ENCODE data around the gene AP2A2.
"Not testable (repeated sequence)": the region's sequence is repeated elsewhere in the genome, so short reads cannot be mapped to it uniquely, and the experiment has no call there.

The AP2A2 gene

DNA sequence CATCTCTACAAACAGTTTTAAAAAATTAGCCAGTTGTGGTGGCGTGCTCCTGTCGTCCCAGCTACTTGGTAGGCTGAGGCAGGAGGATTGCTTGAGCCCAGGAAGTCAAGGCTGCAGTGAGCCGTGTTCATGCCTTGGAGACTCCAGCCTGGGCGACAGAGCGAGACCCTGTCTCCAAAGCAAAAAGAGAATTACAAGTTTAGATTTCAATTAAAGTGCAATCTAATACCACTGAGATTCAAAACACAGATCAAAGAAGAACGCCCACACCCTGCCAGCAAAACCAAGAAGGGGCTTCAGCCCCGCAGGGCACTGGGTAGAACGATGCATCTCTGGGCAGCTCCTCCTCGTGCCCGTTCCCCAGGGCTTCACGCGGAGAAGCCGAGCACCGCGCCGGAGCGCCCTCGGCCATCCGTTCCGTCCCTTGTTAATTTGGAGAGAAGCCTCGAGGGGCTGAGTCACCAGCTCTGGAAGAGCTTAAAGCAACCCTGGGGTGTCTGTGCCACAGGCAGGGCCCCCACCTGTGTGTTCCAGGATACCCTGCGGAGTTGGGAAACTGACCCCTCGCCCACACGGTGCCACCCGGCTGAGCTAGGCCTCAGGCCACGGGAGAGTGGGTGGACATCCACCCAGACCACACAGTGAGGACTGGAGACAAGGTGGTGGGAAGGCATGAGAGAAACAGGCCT is 47.0 kb downstream of the AP2A2 start:
- DNase-seq (ENCODE audit: low read depth in 3 of 3, low spot score in 1 of 3), result no peak

- no peak for DNase-seq (ENCODE audit: low read depth in 3 of 3, low spot score in 1 of 3)
These were observed 47.6 kb downstream of the AP2A2 start for GRCh38 chr11:973237-973636.

DNA sequence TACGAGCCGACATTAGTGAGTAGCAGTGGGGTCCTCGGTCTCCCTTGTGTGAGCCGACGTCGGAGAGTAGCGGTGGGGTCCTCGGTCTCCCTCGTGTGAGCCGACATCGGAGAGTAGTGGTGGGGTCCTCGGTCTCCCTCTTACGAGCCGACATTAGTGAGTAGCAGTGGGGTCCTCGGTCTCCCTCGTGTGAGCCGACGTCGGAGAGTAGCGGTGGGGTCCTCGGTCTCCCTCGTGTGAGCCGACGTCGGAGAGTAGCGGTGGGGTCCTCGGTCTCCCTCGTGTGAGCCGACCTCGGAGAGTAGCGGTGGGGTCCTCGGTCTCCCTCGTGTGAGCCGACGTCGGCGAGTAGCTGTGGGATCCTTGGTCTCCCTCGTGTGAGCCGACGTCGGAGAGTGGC is 49.7 kb downstream of the AP2A2 start:
- DNase-seq (ENCODE audit: low read depth in 3 of 3, low spot score in 1 of 3), result not testable (repeated sequence)

DNA sequence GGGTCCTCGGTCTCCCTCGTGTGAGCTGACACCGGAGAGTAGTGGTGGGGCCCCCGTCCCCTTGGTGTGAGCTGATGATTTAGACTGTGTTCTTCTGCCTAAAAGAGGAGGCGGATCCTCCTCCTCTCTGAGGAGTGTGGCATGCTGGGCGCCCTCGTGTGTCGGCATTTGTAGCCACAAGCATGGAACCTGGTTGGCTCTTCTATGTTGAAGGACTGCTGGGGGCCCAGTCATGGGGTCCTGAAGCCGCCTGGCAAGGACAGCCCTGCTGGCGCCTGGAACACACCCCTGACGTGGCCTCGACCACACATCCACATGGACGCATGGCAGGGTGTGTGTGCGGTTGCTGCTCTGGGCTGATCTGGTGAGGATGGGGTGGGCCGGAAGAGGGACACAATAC is 50.2 kb downstream of the AP2A2 start:
- DNase-seq (ENCODE audit: low read depth in 3 of 3, low spot score in 1 of 3), result no peak

GRCh38 chr11:976431-977160 is 50.9 kb downstream of the AP2A2 start:
- no peak for DNase-seq (ENCODE audit: low read depth in 3 of 3, low spot score in 1 of 3)

- no peak for DNase-seq (ENCODE audit: low read depth in 3 of 3, low spot score in 1 of 3)
These were observed 52.4 kb downstream of the AP2A2 start for GRCh38 chr11:977830-978720.

- no peak for DNase-seq (ENCODE audit: low read depth in 3 of 3, low spot score in 1 of 3)
These were observed 53.1 kb downstream of the AP2A2 start for GRCh38 chr11:978781-979180.

DNA sequence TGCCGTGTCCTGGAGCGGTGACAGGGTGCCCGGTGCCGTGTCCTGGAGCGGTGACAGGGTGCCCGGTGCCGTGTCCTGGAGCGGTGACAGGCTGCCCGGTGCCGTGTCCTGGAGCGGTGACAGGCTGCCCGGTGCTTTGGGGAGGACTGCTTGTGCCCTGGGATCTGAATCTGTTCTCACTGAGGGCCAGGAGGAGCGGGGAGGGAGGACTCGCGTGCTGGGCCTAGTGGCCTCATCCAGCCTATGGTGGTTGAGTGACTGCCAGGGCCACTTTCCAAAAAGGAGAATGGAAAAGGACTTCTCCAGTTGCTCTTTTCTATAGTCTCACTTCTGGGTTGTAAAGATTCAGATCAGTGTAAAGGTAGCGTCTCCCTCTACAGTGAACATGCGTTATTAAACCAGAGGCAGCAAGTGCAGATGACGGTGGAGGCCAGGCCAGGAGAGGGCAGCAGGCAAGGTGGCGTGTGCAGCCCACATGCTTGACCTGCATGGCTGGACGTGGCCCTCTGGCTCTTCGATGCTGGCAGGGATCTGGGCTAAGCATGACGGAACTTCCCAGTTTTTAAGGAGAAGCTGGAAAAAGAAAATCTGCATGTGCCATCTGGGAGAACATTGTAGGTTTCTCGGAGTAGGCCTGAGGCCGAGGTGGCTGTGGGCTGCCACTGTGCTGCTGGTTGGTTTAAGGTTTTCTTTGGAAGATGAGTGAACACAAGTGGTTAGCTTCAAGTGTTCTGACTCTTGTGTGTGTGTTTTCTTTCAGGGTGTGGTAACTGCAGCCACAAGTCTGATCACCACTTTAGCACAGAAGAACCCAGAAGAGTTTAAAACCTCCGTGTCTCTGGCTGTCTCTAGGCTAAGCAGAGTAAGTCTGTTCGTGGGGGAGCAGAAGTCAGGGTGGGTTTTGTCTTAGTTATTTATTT is 55.0 kb downstream of the AP2A2 start:
- no peak for DNase-seq (ENCODE audit: low read depth in 3 of 3, low spot score in 1 of 3)

DNA sequence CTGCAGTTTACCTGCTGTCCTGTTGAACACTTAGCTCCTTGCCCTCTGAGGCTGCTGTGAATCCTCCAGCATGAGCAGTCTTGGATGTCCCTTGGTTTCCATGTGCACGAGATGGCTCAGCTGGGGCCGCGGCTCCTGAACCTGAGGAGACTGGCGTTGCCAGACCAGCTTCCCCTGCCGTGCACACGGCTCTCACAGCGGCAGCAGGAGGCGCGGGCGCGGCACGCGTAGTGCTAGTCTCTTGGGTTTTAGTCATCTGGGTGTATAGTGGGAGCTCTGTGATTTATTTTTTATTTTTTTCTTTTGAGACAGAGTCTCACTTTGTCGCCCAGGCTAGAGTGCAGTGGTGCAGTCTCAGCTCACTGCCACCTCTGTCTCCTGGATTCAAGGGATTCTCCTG is 56.1 kb downstream of the AP2A2 start:
- DNase-seq (ENCODE audit: low read depth in 3 of 3, low spot score in 1 of 3), result no peak

- DNase-seq (ENCODE audit: low read depth in 3 of 3, low spot score in 1 of 3), result no peak
These were observed 58.9 kb downstream of the AP2A2 start for GRCh38 chr11:984546-984945.

DNA sequence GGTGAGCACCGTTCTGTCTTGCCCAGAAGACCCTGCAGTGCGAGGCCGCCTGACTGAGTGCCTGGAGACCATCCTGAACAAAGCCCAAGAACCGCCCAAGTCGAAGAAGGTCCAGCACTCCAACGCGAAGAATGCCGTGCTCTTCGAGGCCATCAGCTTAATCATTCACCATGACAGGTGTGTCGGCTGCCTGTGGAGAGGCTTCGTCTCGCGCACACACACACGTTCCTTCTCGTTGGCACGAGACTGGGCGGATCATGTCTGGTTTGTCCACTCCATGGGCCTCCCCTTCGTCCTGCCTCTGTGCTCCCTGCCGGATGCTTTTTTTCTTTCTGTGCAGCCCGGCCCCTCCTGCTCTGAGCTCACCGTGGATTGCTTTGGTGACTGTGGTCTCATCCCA is 59.7 kb downstream of the AP2A2 start:
- no peak for DNase-seq (ENCODE audit: low read depth in 3 of 3, low spot score in 1 of 3)

GRCh38 chr11:985848-986247 is 60.2 kb downstream of the AP2A2 start:
- no peak for DNase-seq (ENCODE audit: low read depth in 3 of 3, low spot score in 1 of 3)

DNA sequence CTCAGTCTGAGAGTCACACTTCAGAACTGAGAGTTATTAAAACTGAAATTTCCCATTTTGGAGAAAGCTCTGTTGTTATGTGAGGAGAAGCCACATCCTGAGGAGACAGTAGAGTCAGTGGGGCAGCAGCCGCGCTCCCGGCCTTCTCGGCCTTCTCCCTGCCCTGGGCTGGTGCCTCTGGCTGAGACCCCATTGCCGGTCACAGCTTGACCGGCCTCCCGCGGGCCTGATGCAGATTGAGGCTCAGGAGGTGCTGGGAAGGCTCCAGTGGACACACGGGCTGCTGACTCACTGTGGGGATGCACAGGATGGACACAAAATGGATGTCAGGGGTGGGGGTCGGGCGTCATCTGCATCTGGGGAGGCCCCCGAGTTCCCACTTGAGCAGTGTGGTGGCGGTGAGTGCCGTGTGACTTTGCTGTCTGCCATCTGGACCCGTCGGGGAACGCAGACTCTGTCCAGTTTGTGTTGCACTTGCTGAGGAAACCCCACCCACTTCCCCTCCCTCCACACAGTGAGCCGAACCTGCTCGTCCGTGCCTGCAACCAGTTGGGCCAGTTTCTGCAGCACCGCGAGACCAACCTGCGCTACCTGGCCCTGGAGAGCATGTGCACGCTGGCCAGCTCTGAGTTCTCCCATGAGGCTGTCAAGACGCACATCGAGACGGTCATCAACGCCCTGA is 60.7 kb downstream of the AP2A2 start:
- DNase-seq (ENCODE audit: low read depth in 3 of 3, low spot score in 1 of 3), result no peak

DNA sequence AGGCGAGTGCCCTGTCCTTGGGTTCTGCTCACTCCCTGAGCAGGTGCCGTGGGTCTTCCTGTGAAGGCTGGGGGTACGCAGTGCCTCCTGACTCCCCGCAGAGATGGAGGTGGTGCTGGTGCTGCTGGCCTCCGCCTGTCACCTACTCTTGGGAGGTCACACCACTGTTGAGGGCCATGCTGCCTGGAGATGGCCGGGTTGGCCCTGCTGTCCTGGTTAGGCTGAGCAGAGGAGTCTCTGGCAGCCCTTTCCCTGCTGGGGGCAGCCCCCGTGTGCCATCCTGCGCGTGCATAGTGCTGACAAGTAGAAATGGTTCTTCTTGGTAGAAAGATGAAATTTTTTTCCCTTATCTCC is 61.3 kb downstream of the AP2A2 start:
- DNase-seq (ENCODE audit: low read depth in 3 of 3, low spot score in 1 of 3), result no peak

DNA sequence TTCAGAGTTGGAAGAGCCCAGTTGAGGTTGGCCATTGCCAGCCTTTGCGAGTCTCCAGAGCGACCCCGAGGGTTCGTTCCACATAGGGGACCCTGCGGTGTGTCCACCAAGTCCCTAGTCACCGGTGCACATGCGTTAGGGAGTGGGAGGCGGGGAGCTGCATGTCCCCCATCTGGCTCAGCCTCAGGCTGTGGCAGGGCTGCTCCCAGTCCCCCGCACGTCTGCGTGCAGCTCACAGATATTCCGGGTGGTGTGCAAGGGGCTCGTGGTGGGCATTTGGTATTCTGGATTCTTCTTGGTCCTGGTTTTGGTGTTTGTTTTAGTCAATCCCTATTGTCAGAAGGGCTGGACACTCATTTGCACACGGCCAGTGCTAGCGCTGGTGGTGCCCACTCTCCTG is 62.0 kb downstream of the AP2A2 start:
- DNase-seq (ENCODE audit: low read depth in 3 of 3, low spot score in 1 of 3), result no peak

DNA sequence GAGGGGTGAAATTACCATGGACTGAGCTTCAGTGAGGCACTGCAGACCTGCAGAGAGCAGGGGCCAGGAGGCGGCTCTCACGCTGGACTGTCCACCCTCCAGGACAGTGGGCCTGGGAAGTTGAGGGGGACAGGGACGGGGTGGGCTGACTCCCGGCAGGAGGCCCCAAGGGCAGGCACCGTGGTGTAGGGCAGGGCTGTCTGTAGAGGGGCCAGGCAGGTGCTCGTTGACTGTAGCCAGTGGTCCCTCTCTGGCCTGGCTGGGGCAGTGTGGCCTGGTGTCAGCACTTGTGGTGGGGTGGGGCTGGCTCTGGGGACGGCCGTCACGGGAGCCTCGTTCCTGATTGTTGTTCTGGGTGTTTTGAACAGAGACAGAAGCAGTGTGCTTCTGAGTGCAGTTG is 64.4 kb downstream of the AP2A2 start:
- DNase-seq (ENCODE audit: low read depth in 3 of 3, low spot score in 1 of 3), result no peak

GRCh38 chr11:991034-991433 is 65.4 kb downstream of the AP2A2 start:
- no peak for DNase-seq (ENCODE audit: low read depth in 3 of 3, low spot score in 1 of 3)

DNA sequence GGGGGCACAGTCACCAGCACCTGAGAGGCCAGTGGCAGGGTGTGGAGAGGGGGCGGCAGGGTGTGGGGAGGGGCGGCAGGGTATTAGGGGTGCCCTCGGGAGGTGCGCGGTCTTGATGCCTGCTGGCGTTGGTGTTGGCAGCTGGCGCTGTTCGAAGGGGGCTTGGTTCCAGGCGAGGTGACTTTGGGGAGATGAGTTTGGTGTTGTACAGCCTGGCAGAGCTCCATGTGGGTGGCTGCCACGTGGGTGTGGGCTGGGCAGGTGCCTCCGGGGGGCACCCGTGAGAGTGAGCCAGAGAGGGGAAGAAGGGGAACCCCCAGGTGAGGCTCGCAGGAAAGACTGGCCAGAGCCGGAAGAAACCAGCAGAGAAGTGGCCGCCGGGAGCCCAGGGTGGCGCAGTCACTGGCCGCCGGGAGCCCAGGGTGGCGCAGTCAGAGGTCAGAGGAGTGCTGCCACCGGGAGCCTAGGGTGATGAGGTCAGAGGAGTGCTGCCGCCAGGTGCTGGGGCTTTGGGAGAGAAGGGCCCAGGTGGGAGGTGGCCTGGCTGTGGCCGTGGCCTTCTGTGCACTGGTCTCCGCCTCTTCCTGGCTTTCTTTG is 66.1 kb downstream of the AP2A2 start:
- no peak for DNase-seq (ENCODE audit: low read depth in 3 of 3, low spot score in 1 of 3)

- DNase-seq (ENCODE audit: low read depth in 3 of 3, low spot score in 1 of 3), result no peak
These were observed 66.9 kb downstream of the AP2A2 start for GRCh38 chr11:992577-992976.

DNA sequence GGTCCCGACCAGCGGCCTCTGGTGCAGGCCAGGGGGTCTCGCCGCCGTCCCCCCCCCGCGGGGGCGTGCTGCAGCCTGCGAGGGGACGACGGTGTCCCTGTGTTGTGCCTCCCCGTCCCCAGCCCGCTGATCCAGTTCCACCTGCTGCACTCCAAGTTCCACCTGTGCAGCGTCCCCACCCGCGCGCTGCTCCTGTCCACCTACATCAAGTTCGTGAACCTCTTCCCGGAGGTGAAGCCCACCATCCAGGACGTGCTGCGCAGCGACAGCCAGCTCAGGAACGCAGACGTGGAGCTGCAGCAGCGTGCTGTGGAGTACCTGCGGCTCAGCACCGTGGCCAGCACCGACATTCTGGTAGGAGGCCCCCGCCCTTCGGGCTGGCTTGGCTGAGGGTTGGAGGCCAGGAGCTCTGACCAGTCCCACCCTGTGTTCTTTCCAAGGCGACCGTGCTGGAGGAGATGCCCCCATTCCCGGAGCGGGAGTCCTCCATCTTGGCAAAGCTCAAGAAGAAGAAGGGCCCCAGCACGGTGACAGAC is 68.0 kb downstream of the AP2A2 start:
- DNase-seq (ENCODE audit: low read depth in 3 of 3, low spot score in 1 of 3), result no peak
